B cell (primary cell): Measurements from ENCODE around the gene ARHGAP19. TPM values are rescaled to one million over a fixed set of nuclear protein-coding genes. Genes with fewer than 3 reads are reported as not detected.

ENCODE experiments used
- ATAC-seq: fragments of 200-7000 bp; cut with Tn5 transposase; one replicate; pipeline ENCODE4 v1.10.0; 2021; ENCODE audit warnings: low read depth, mild to moderate bottlenecking, moderate number of reproducible peaks, moderate library complexity
- CTCF ChIA-PET: fragments of 350-600 bp; sonication (Branson Sonifier 250); formaldehyde crosslinking; loops from one replicate; lab custom pipeline; 2021; ENCODE audit warnings: antibody characterized with exemption, inconsistent platforms; lab: Charles Lee
- POLR2A ChIA-PET: fragments of 350-600 bp; sonication (Branson Sonifier 250); formaldehyde crosslinking; loops from one replicate; lab custom pipeline; 2021; ENCODE audit warnings: antibody characterized with exemption; lab: Charles Lee
- DNase-seq: peaks from one replicate; pipeline ENCODE4 v3.0.0; 2013
- H2AFZ ChIP-seq: 2 replicates; pipeline ENCODE4 v1.6.1; 2012; ENCODE audit warnings: mild to moderate bottlenecking, low read depth, low read length; ENCODE audit not compliant: insufficient read depth, poor library complexity, severe bottlenecking
- H3K27ac ChIP-seq, 2 donors: 1 replicate in 1 of 2; 2 replicates in 1 of 2; pipeline ENCODE4 v1.5.1; 2012 to 2013; ENCODE audit warnings: low read length in 2 of 2, mild to moderate bottlenecking in 2 of 2, moderate library complexity in 1 of 2
- H3K27me3 ChIP-seq, 4 experiments: fragments of 200-600 bp in 1 of 4; sonication (generic) in 1 of 4; replicated peaks in 1 of 4; 1 replicate in 2 of 4; 2 replicates in 2 of 4; pipeline versions ENCODE4 v1.6.1 to v1.7.0; 2013 to 2016; ENCODE audit warnings: low read length in 3 of 4, mild to moderate bottlenecking in 2 of 4, mixed read lengths in 1 of 4, moderate library complexity in 1 of 4; ENCODE audit not compliant: insufficient read depth in 4 of 4, control insufficient read depth in 3 of 4; ENCODE audit errors: control extremely low read depth in 1 of 4
- H3K36me3 ChIP-seq, 2 experiments: replicated peaks in 1 of 2; 1 replicate in 1 of 2; 2 replicates in 1 of 2; pipeline versions ENCODE4 v1.6.1 to v1.7.1; 2013; ENCODE audit warnings: low read length in 1 of 2; ENCODE audit not compliant: insufficient read depth in 2 of 2, control insufficient read depth in 1 of 2; ENCODE audit errors: control extremely low read depth in 1 of 2, extremely low read depth in 1 of 2
- H3K4me1 ChIP-seq, 2 donors: fragments of 200-600 bp in 1 of 2; sonication (generic) in 1 of 2; 1 replicate in 1 of 2; 2 replicates in 1 of 2; pipeline versions ENCODE4 v1.5.1 to v1.6.1; 2013 to 2017; ENCODE audit warnings: low read length in 2 of 2; ENCODE audit not compliant: control insufficient read depth in 2 of 2, insufficient read depth in 2 of 2
- H3K4me2 ChIP-seq: replicated peaks from 2 replicates; pipeline ENCODE3; 2012; ENCODE audit warnings: mild to moderate bottlenecking, low read depth, low read length; ENCODE audit not compliant: poor library complexity, severe bottlenecking
- H3K4me3 ChIP-seq, 5 experiments: fragments of 200-600 bp in 1 of 5; sonication (generic) in 1 of 5; 1 replicate in 3 of 5; 2 replicates in 2 of 5; pipeline versions ENCODE4 v1.5.1 to v1.7.0; 2011 to 2016; ENCODE audit warnings: low read length in 4 of 5, mild to moderate bottlenecking in 4 of 5, low read depth in 2 of 5, control low read depth in 1 of 5, moderate library complexity in 1 of 5; ENCODE audit not compliant: insufficient read depth in 1 of 5; ENCODE audit errors: control extremely low read depth in 1 of 5, extremely low read depth in 1 of 5
- H3K79me2 ChIP-seq: fragments of 200-600 bp; sonication (generic); one replicate; pipeline ENCODE4 v1.6.0; 2016; ENCODE audit warnings: low read length; ENCODE audit not compliant: control insufficient read depth, insufficient read depth
- H3K9ac ChIP-seq: fragments of 200-600 bp; sonication (generic); 2 replicates; pipeline ENCODE4 v1.6.1; 2017; ENCODE audit warnings: mild to moderate bottlenecking, low read length, moderate library complexity
- H3K9me3 ChIP-seq, 3 donors: one replicate each; pipeline versions ENCODE4 v1.6.1 to v1.7.1; 2013; ENCODE audit warnings: low read length in 2 of 3; ENCODE audit not compliant: control insufficient read depth in 2 of 3, insufficient read depth in 1 of 3; ENCODE audit errors: control extremely low read depth in 1 of 3
- H4K20me1 ChIP-seq: 2 replicates; pipeline ENCODE4 v1.6.0; 2012; ENCODE audit warnings: mild to moderate bottlenecking, low read length; ENCODE audit not compliant: insufficient read depth, control insufficient read depth, poor library complexity, severe bottlenecking
- H3K27ac Mint-ChIP-seq: one replicate; pipeline ENCODE4 v1.8.0; 2021; ENCODE audit warnings: mixed read lengths
- H3K27me3 Mint-ChIP-seq: one replicate; pipeline ENCODE4 v1.8.0; 2021; ENCODE audit warnings: mixed read lengths
- H3K4me1 Mint-ChIP-seq: one replicate; pipeline ENCODE4 v1.8.0; 2021; ENCODE audit warnings: mixed read lengths
- H3K4me3 Mint-ChIP-seq: one replicate; pipeline ENCODE4 v1.8.0; 2021; ENCODE audit warnings: mixed read lengths
- H3K9me3 Mint-ChIP-seq: one replicate; pipeline ENCODE4 v1.8.0; 2022; ENCODE audit warnings: mixed read lengths; ENCODE audit not compliant: insufficient read depth
- CTCF ChIP-seq: fragments of 200-600 bp; IDR thresholded peaks from one replicate; pipeline ENCODE4 v1.8.0; 2022; ENCODE audit warnings: antibody characterized with exemption, mild to moderate bottlenecking
- EZH2 ChIP-seq: IDR thresholded peaks from 2 replicates; pipeline ENCODE4 v1.6.1; 2012; ENCODE audit warnings: borderline replicate concordance, low read depth, mild to moderate bottlenecking, moderate library complexity, low read length; ENCODE audit not compliant: insufficient read depth, poor library complexity, severe bottlenecking
- WGBS: methylation state at CpG from one replicate; pipeline ENCODE4 v1.1.5; 2013; ENCODE audit warnings: missing lambda C conversion rate; ENCODE audit not compliant: insufficient coverage; 5-methylcytosine and 5-hydroxymethylcytosine counted together
- intact Hi-C: fragments of 100-400 bp; cut with micrococcal nuclease; formaldehyde crosslinking; loops from one replicate; pipeline ENCODE4 v1.10.0; 2022
- polyA plus RNA-seq: library from polyadenylated mRNA; depleted of rRNA; stranded (reverse); fragments of >200 nt; gene quantifications from 2 replicates; pipeline ENCODE4 v1.2.3, GENCODE V29; 2012
- total RNA-seq, 2 donors: library from RNA; stranded (reverse); fragments of 120-200 nt in 1 of 2; gene quantifications; 1 replicate in 1 of 2; 2 replicates in 1 of 2; pipeline versions ENCODE4 v1.2.3 to v1.2.4, GENCODE V29; 2013 to 2022

Gene ARHGAP19
- total and polyA plus RNA-seq, 2 donors (not counting 1 experiment from before 2014, with no cell fraction given) = 6.4 to 22.5 TPM

DNA sequence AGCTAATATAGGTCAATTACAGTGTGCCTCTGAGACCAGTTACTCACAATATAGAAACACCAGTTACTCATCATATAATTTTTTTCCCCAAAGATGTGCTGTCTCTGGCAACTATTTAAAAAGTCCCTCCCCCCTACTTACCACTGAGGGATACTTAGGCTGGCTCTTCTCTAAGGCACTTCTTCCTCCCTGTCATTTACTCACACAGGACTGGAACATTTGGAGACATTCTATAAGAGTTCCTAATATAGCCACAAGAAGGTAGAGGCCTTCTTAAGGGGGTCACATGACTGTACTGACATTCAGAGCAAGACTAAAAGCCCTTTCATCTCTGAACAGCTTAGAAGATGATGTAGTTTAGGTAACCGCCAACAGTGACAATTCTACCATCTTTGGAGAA lies 62.3 kb downstream of the ARHGAP19 start:
- intact Hi-C loops = no loop called here
- no peak for ATAC-seq
- Mint-ChIP-seq H3K27ac (no peak overlapping the region), H3K9me3 (no peaks in the 10 kb centered on the region), H3K27me3 (no peaks in the 10 kb centered on the region), H3K4me3 (no peak overlapping the region), H3K4me1 (no peaks in the 10 kb centered on the region)
- TF ChIP-seq CTCF (no peak), EZH2 (no peak)
- ChIA-PET POLR2A (no interaction called here), CTCF (interaction anchor here (1.0 kb wide), 1 partner anchor 157 kb away, joined by 3 read pairs; no protein-coding TSS in a partner anchor)
- Histone ChIP-seq H3K79me2 (no peaks in the 10 kb centered on the region), H2AFZ (no peak overlapping the region), H3K9ac (no peak overlapping the region), H3K9me3 (no peaks in the 10 kb centered on the region), H3K4me3 (no peak overlapping the region), H3K4me1 (no peaks in the 10 kb centered on the region), H3K27me3 (no peaks in the 10 kb centered on the region), H3K27ac (no peak overlapping the region), H3K4me2 (no peak overlapping the region), H3K36me3 (peaks cover 2 to 38% of the 10 kb centered on the region in 2 experiments), H4K20me1 (no peaks in the 10 kb centered on the region)
- no CpG with 5 or more reads among the region's 1 CpG for WGBS
- no peak for DNase-seq

GRCh38 chr10:97229322-97230015 lies 63.0 kb downstream of the ARHGAP19 start:
- Histone ChIP-seq H3K4me1 (no peaks in the 10 kb centered on the region), H3K4me2 (no peak overlapping the region), H3K27me3 (no peaks in the 10 kb centered on the region), H4K20me1 (no peaks in the 10 kb centered on the region), H3K9ac (no peak overlapping the region), H2AFZ (no peak overlapping the region), H3K4me3 (no peak overlapping the region), H3K27ac (no peak overlapping the region), H3K36me3 (peaks cover 2 to 42% of the 10 kb centered on the region in 2 experiments), H3K9me3 (no peaks in the 10 kb centered on the region), H3K79me2 (no peaks in the 10 kb centered on the region)
- no peak overlapping the region for H3K4me3 Mint-ChIP-seq
- ChIA-PET POLR2A (no interaction called here), CTCF (interaction anchor here (1.0 kb wide), 1 partner anchor 157 kb away, joined by 3 read pairs; no protein-coding TSS in a partner anchor)
- no peaks in the 10 kb centered on the region for H3K27me3 Mint-ChIP-seq
- H3K27ac Mint-ChIP-seq = no peak overlapping the region
- intact Hi-C loops = no loop called here
- H3K9me3 Mint-ChIP-seq = no peaks in the 10 kb centered on the region
- WGBS = no CpG with 5 or more reads among the region's 1 CpG
- H3K4me1 Mint-ChIP-seq = no peaks in the 10 kb centered on the region
- ATAC-seq (no peak), DNase-seq (no peak)
- TF ChIP-seq CTCF (no peak), EZH2 (no peak)
